Endothelial cell of umbilical vein (primary cell): Measurements from ENCODE around the gene RAB40B. TPM values are rescaled to one million over a fixed set of nuclear protein-coding genes. Genes with fewer than 3 reads are reported as not detected.

Source experiments
- BruUV-seq: library from RNA; stranded (reverse); fragments of 400-500 nt; replicated peaks from 2 replicates; lab custom pipeline; 2021; lab: Mats Ljungman, UMichigan
- CTCF ChIA-PET: fragments of 300-600, 350-600 bp; sonication (Branson Sonifier 250); formaldehyde crosslinking; loops from one replicate; lab custom pipeline; 2021; ENCODE audit warnings: antibody characterized with exemption, inconsistent platforms; lab: Charles Lee
- POLR2A ChIA-PET: fragments of 300-600, 350-600 bp; sonication (Branson Sonifier 250); formaldehyde crosslinking; loops from one replicate; lab custom pipeline; 2021; ENCODE audit warnings: antibody characterized with exemption, inconsistent platforms; lab: Charles Lee
- DNase-seq: peaks from one replicate; pipeline ENCODE4 v3.0.0-alpha.2; 2011; ENCODE audit warnings: low read depth, low spot score
- FAIRE-seq: peaks from 2 replicates; lab custom pipeline; 2011; peaks lifted over from hg19 to GRCh38; lab: Jason Lieb, UNC
- H2AFZ ChIP-seq: 2 replicates; pipeline ENCODE4 v1.6.0; 2012; ENCODE audit warnings: low read depth, low read length, control low read depth, inconsistent platforms
- H3K27ac ChIP-seq: 2 replicates; pipeline ENCODE4 v1.5.1; 2011; ENCODE audit warnings: low read depth, mild to moderate bottlenecking, control low read depth, low read length, moderate library complexity; ENCODE audit not compliant: insufficient read depth
- H3K27me3 ChIP-seq, 2 experiments: 2 replicates each; pipeline versions ENCODE4 v1.6.0 to v1.6.1; 2011; ENCODE audit warnings: low read length in 2 of 2, mixed read lengths in 1 of 2; ENCODE audit not compliant: control insufficient read depth in 2 of 2, insufficient read depth in 2 of 2
- H3K36me3 ChIP-seq, 2 experiments: 2 replicates in 1 of 2; 3 replicates in 1 of 2; pipeline ENCODE4 v1.5.1; 2011; ENCODE audit warnings: low read length in 2 of 2, mild to moderate bottlenecking in 1 of 2, moderate library complexity in 1 of 2; ENCODE audit not compliant: control insufficient read depth in 2 of 2, insufficient read depth in 2 of 2; ENCODE audit errors: extremely low read depth in 1 of 2
- H3K4me1 ChIP-seq: 3 replicates; pipeline ENCODE4 v1.5.1; 2011; ENCODE audit warnings: mild to moderate bottlenecking, low read length; ENCODE audit not compliant: control insufficient read depth, insufficient read depth; ENCODE audit errors: extremely low read depth
- H3K4me2 ChIP-seq: 2 replicates; pipeline ENCODE4 v1.6.1; 2011; ENCODE audit warnings: low read length, control low read depth, mixed read lengths; ENCODE audit not compliant: insufficient read depth
- H3K4me3 ChIP-seq, 3 experiments: fragments of 200-600 bp in 1 of 3; sonication (generic), shearing (Covaris generic) in 1 of 3; replicated peaks in 1 of 3; 2 replicates each; pipeline ENCODE4 v1.5.1; 2011 to 2016; ENCODE audit warnings: control low read depth in 3 of 3, low read length in 3 of 3, mild to moderate bottlenecking in 2 of 3, inconsistent platforms in 1 of 3, low read depth in 1 of 3, moderate library complexity in 1 of 3; ENCODE audit not compliant: insufficient read depth in 1 of 3
- H3K79me2 ChIP-seq: 2 replicates; pipeline ENCODE4 v1.6.0; 2012; ENCODE audit warnings: low read length, inconsistent platforms; ENCODE audit not compliant: control insufficient read depth, insufficient read depth
- H3K9ac ChIP-seq: replicated peaks from 2 replicates; pipeline ENCODE3; 2011; ENCODE audit warnings: low read length, control low read depth; ENCODE audit not compliant: insufficient read depth; ENCODE audit errors: extremely low read depth
- H3K9me1 ChIP-seq: replicated peaks from 3 replicates; pipeline ENCODE4 v1.6.0; 2011; ENCODE audit warnings: mild to moderate bottlenecking, low read length; ENCODE audit not compliant: control insufficient read depth, insufficient read depth; ENCODE audit errors: extremely low read depth
- H3K9me3 ChIP-seq: replicated peaks from 2 replicates; pipeline ENCODE4 v1.5.1; 2012; ENCODE audit warnings: low read length, inconsistent platforms; ENCODE audit not compliant: control insufficient read depth, insufficient read depth
- H4K20me1 ChIP-seq: replicated peaks from 2 replicates; pipeline ENCODE3; 2011; ENCODE audit warnings: mild to moderate bottlenecking, low read length; ENCODE audit not compliant: control insufficient read depth, insufficient read depth; ENCODE audit errors: extremely low read depth
- EZH2 ChIP-seq: IDR thresholded peaks from 2 replicates; pipeline ENCODE4 v1.6.1; 2012; ENCODE audit warnings: borderline replicate concordance, low read depth, mild to moderate bottlenecking, moderate library complexity, low read length, inconsistent platforms; ENCODE audit not compliant: severe bottlenecking
- FOS ChIP-seq: IDR thresholded peaks from 2 replicates; pipeline ENCODE4 v1.6.1; 2011; ENCODE audit warnings: mild to moderate bottlenecking, low read length, moderate library complexity, borderline replicate concordance; ENCODE audit not compliant: insufficient read depth
- GATA2 ChIP-seq: IDR thresholded peaks from 2 replicates; pipeline ENCODE4 v1.7.0; 2011; ENCODE audit warnings: low read depth, mild to moderate bottlenecking, moderate library complexity, mixed read lengths, low read length; ENCODE audit not compliant: insufficient read length, insufficient read depth
- JUN ChIP-seq: IDR thresholded peaks from 2 replicates; pipeline ENCODE4 v1.6.1; 2011; ENCODE audit warnings: borderline replicate concordance, low read depth; ENCODE audit not compliant: insufficient read length, insufficient read depth
- MYC ChIP-seq: IDR thresholded peaks from one replicate; pipeline ENCODE4 v1.6.1; 2011; ENCODE audit warnings: mild to moderate bottlenecking, low read depth, low read length
- POLR2A ChIP-seq: IDR thresholded peaks from 2 replicates; pipeline ENCODE4 v1.6.1; 2012; ENCODE audit warnings: low read depth, mild to moderate bottlenecking, control low read depth, low read length
- POLR2AphosphoS5 ChIP-seq: IDR thresholded peaks from 2 replicates; pipeline ENCODE4 v1.6.1; 2012; ENCODE audit warnings: low read depth, mild to moderate bottlenecking, control low read depth, low read length, moderate library complexity; ENCODE audit not compliant: insufficient read depth
- dilution Hi-C: fragments of 300-500 bp; cut with MboI; formaldehyde crosslinking; loops from one replicate; pipeline ENCODE4 v1.15.0; 2019; ENCODE audit warnings: low sequenced_read_pairs; ENCODE audit not compliant: extremely low pct_ligation_motif_present
- intact Hi-C: fragments of 100-400 bp; cut with micrococcal nuclease; formaldehyde crosslinking; loops from one replicate; pipeline ENCODE4 v1.10.0; 2022
- polyA plus RNA-seq, 4 experiments: library from polyadenylated mRNA; depleted of rRNA in 3 of 4; stranded (reverse) in 3 of 4; unstranded in 1 of 4; fragments of >200 nt; gene quantifications; 2 replicates each; pipeline versions ENCODE4 v1.2.1 to v1.2.3, GENCODE V29; 2011 to 2012; ENCODE audit warnings: missing spikeins in 1 of 4
- total RNA-seq: library from RNA; stranded (reverse); gene quantifications from 2 replicates; pipeline ENCODE4 v1.2.3, GENCODE V29; 2021
- TF ChIP-seq, protein P1 (sequence below): IDR thresholded peaks from 2 replicates; pipeline ENCODE4 v1.6.1; 2011; ENCODE audit not compliant: insufficient read depth, insufficient read length
- TF ChIP-seq, protein P2 (sequence below), 2 donors: IDR thresholded peaks; 1 replicate in 1 of 2; 2 replicates in 1 of 2; pipeline ENCODE4 v1.5.1; 2011; ENCODE audit warnings: low read length in 2 of 2, mild to moderate bottlenecking in 2 of 2, moderate library complexity in 2 of 2, control low read depth in 1 of 2, inconsistent platforms in 1 of 2, low read depth in 1 of 2; ENCODE audit not compliant: insufficient read depth in 1 of 2; ENCODE audit errors: extremely low read depth in 1 of 2

Gene RAB40B
- total and polyA plus RNA-seq, 2 donors (not counting 3 experiments of a cell fraction or from before 2014, with no cell fraction given): 5.5 to 9.3 TPM

DNA sequence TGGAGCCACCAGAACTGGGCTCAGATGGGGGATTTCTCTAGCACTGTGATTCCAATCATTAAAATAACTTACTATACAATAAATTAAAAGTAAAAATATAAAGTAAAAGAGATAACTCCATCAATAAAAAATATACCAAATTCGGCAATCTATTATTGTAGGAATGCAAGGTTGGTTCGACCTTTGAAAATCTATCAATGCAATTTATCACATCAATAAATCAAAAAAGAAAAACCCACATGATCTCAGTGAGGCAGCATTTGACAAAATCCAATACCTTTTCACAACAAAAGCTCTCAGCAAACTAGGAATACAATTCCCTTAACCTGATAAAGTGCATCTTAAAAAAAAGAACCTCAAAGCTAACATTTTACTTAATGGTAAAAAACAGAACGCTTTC is 17.0 kb downstream of the RAB40B start:
- no peak overlapping the region for H3K27ac ChIP-seq
- H3K36me3 ChIP-seq: no peaks in the 10 kb centered on the region
- dilution Hi-C loops: no loop called here
- H3K9me3 ChIP-seq: no peaks in the 10 kb centered on the region
- H3K9ac ChIP-seq: no peak overlapping the region
- ChIA-PET CTCF (interaction anchor here (0.7 kb wide), 2 partner anchors 18 to 267 kb away, joined by 3 read pairs; no protein-coding TSS in a partner anchor), POLR2A (no interaction called here)
- H3K27me3 ChIP-seq: no peaks in the 10 kb centered on the region
- H3K9me1 ChIP-seq: no peaks in the 10 kb centered on the region
- BruUV-seq: no TSS peak
- H3K4me1 ChIP-seq: no peaks in the 10 kb centered on the region
- H3K4me2 ChIP-seq: no peak overlapping the region
- FAIRE-seq (no peak), DNase-seq (no peak)
- H2AFZ ChIP-seq: no peak overlapping the region
- intact Hi-C loops: no loop called here
- TF ChIP-seq GATA2 (no peak), EZH2 (no peak), JUN (no peak), POLR2A (no peak), POLR2AphosphoS5 (no peak), FOS (no peak), MYC (no peak)
- TF ChIP-seq, protein P1, sequence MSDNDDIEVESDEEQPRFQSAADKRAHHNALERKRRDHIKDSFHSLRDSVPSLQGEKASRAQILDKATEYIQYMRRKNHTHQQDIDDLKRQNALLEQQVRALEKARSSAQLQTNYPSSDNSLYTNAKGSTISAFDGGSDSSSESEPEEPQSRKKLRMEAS: no peak
- TF ChIP-seq, protein P2, sequence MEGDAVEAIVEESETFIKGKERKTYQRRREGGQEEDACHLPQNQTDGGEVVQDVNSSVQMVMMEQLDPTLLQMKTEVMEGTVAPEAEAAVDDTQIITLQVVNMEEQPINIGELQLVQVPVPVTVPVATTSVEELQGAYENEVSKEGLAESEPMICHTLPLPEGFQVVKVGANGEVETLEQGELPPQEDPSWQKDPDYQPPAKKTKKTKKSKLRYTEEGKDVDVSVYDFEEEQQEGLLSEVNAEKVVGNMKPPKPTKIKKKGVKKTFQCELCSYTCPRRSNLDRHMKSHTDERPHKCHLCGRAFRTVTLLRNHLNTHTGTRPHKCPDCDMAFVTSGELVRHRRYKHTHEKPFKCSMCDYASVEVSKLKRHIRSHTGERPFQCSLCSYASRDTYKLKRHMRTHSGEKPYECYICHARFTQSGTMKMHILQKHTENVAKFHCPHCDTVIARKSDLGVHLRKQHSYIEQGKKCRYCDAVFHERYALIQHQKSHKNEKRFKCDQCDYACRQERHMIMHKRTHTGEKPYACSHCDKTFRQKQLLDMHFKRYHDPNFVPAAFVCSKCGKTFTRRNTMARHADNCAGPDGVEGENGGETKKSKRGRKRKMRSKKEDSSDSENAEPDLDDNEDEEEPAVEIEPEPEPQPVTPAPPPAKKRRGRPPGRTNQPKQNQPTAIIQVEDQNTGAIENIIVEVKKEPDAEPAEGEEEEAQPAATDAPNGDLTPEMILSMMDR (IDR thresholded peaks at IDR 0.05; ENCODE audit: extremely low read depth in 1 of 2, insufficient read depth in 1 of 2, low read depth in 1 of 2, low read length in 2 of 2): no peak
- no peaks in the 10 kb centered on the region for H4K20me1 ChIP-seq
- H3K4me3 ChIP-seq: no peak overlapping the region
- no peaks in the 10 kb centered on the region for H3K79me2 ChIP-seq
